Activated naive CD4-positive, alpha-beta T cell treated with anti-CD3 and anti-CD28 coated beads, Interleukin-2, amount 10 ng/mL, durations not matched to agents 7 days and 5 days (primary cell): ENCODE results near the gene TRPV4.

Experiments
- CTCF ChIA-PET: fragments of 350-600 bp; sonication (Branson Sonifier 250); formaldehyde crosslinking; loops from one replicate; lab custom pipeline; 2021; ENCODE audit warnings: antibody characterized with exemption; lab: Charles Lee
- DNase-seq: peaks from one replicate; pipeline ENCODE4 v3.0.0-alpha.2; 2020
- H3K27ac Mint-ChIP-seq: one replicate; pipeline ENCODE4 v1.8.0; 2021; ENCODE audit warnings: mild to moderate bottlenecking, moderate library complexity, mixed read lengths
- H3K27me3 Mint-ChIP-seq: one replicate; pipeline ENCODE4 v1.8.0; 2021; ENCODE audit warnings: mild to moderate bottlenecking, mixed read lengths
- H3K36me3 Mint-ChIP-seq: one replicate; pipeline ENCODE4 v1.8.0; 2021; ENCODE audit warnings: mixed read lengths
- H3K4me1 Mint-ChIP-seq: one replicate; pipeline ENCODE4 v1.8.0; 2021; ENCODE audit warnings: mixed read lengths
- H3K4me3 Mint-ChIP-seq: one replicate; pipeline ENCODE4 v1.8.0; 2021; ENCODE audit warnings: mild to moderate bottlenecking, moderate library complexity, mixed read lengths
- H3K9me3 Mint-ChIP-seq: one replicate; pipeline ENCODE4 v1.8.0; 2021; ENCODE audit warnings: mixed read lengths

The TRPV4 gene

GRCh38 chr12:109768901-109769670, 64.1 kb downstream of the TRPV4 start:
- no peaks in the 10 kb centered on the region for H3K36me3 Mint-ChIP-seq
- H3K27ac Mint-ChIP-seq: no peak overlapping the region
- no peak overlapping the region for H3K4me3 Mint-ChIP-seq
- CTCF ChIA-PET: no interaction called here
- H3K4me1 Mint-ChIP-seq: peaks cover 5% of the 10 kb centered on the region
- peak; percentile 8 for DNase-seq
- peaks cover 13% of the 10 kb centered on the region for H3K27me3 Mint-ChIP-seq
- H3K9me3 Mint-ChIP-seq: no peaks in the 10 kb centered on the region

GRCh38 chr12:109767991-109768900, 65.0 kb downstream of the TRPV4 start:
- Mint-ChIP-seq H3K27me3 (peaks cover 5% of the 10 kb centered on the region), H3K36me3 (no peaks in the 10 kb centered on the region), H3K4me3 (no peak overlapping the region), H3K9me3 (peaks cover 4% of the 10 kb centered on the region), H3K27ac (no peak overlapping the region), H3K4me1 (peaks cover 4% of the 10 kb centered on the region)
- peak; percentile 6 for DNase-seq
- CTCF ChIA-PET: no interaction called here

GRCh38 chr12:109767456-109767855, 65.7 kb downstream of the TRPV4 start:
- CTCF ChIA-PET: no interaction called here
- no peaks in the 10 kb centered on the region for H3K36me3 Mint-ChIP-seq
- DNase-seq: peak; percentile 4

GRCh38 chr12:109766251-109766778, 66.9 kb downstream of the TRPV4 start:
- CTCF ChIA-PET: no interaction called here
- H3K9me3 Mint-ChIP-seq: peaks cover 6% of the 10 kb centered on the region
- no peak overlapping the region for H3K27ac Mint-ChIP-seq
- H3K4me1 Mint-ChIP-seq: peaks cover 8% of the 10 kb centered on the region
- H3K27me3 Mint-ChIP-seq: peaks cover 3% of the 10 kb centered on the region
- no peak overlapping the region for H3K4me3 Mint-ChIP-seq
- H3K36me3 Mint-ChIP-seq: no peaks in the 10 kb centered on the region
- peak; percentile 12 for DNase-seq

More at GRCh38 chr12:109767456-109767855, 65.7 kb downstream of the TRPV4 start:
- peaks cover 6% of the 10 kb centered on the region for H3K9me3 Mint-ChIP-seq
- H3K27me3 Mint-ChIP-seq: peaks cover 3% of the 10 kb centered on the region
- H3K4me3 Mint-ChIP-seq: no peak overlapping the region
- H3K4me1 Mint-ChIP-seq: peaks cover 7% of the 10 kb centered on the region
- H3K27ac Mint-ChIP-seq: no peak overlapping the region

GRCh38 chr12:109765446-109765810, 67.8 kb downstream of the TRPV4 start:
- CTCF ChIA-PET: no interaction called here
- peak; percentile 14 for DNase-seq
- H3K36me3 Mint-ChIP-seq: no peaks in the 10 kb centered on the region
- no peaks in the 10 kb centered on the region for H3K27me3 Mint-ChIP-seq
- H3K4me3 Mint-ChIP-seq: no peak overlapping the region
- peaks cover 6% of the 10 kb centered on the region for H3K9me3 Mint-ChIP-seq
- no peak overlapping the region for H3K27ac Mint-ChIP-seq
- peaks cover 8% of the 10 kb centered on the region for H3K4me1 Mint-ChIP-seq

GRCh38 chr12:109764776-109765445, 68.3 kb downstream of the TRPV4 start:
- peaks cover 6% of the 10 kb centered on the region for H3K9me3 Mint-ChIP-seq
- H3K27ac Mint-ChIP-seq: no peak overlapping the region
- DNase-seq: peak; percentile 8
- H3K4me3 Mint-ChIP-seq: no peak overlapping the region
- H3K4me1 Mint-ChIP-seq: peaks cover 8% of the 10 kb centered on the region
- no peaks in the 10 kb centered on the region for H3K36me3 Mint-ChIP-seq
- H3K27me3 Mint-ChIP-seq: no peaks in the 10 kb centered on the region
- CTCF ChIA-PET: no interaction called here

GRCh38 chr12:109764123-109764522, 69.1 kb downstream of the TRPV4 start:
- no peak overlapping the region for H3K27ac Mint-ChIP-seq
- DNase-seq: peak; percentile 3
- H3K36me3 Mint-ChIP-seq: no peaks in the 10 kb centered on the region
- CTCF ChIA-PET: no interaction called here
- H3K4me1 Mint-ChIP-seq: peaks cover 8% of the 10 kb centered on the region
- no peak overlapping the region for H3K4me3 Mint-ChIP-seq
- H3K27me3 Mint-ChIP-seq: no peaks in the 10 kb centered on the region
- peaks cover 6% of the 10 kb centered on the region for H3K9me3 Mint-ChIP-seq

GRCh38 chr12:109763201-109763841, 69.9 kb downstream of the TRPV4 start:
- no peaks in the 10 kb centered on the region for H3K27me3 Mint-ChIP-seq
- H3K4me1 Mint-ChIP-seq: peaks cover 8% of the 10 kb centered on the region
- H3K4me3 Mint-ChIP-seq: no peak overlapping the region
- CTCF ChIA-PET: interaction anchor here (0.9 to 1.7 kb wide), 3 partner anchors 10 to 330 kb away, joined by 3 to 5 read pairs (median 4); no protein-coding TSS in a partner anchor
- DNase-seq: peak; percentile 35
- no peaks in the 10 kb centered on the region for H3K36me3 Mint-ChIP-seq
- H3K9me3 Mint-ChIP-seq: peaks cover 6% of the 10 kb centered on the region
- no peak overlapping the region for H3K27ac Mint-ChIP-seq

- CTCF ChIA-PET: interaction anchor here (0.6 to 1.7 kb wide), 4 partner anchors 10 to 330 kb away, joined by 3 to 5 read pairs (median 4); no protein-coding TSS in a partner anchor
- no peak overlapping the region for H3K4me3 Mint-ChIP-seq
- H3K9me3 Mint-ChIP-seq: peaks cover 6% of the 10 kb centered on the region
- no peak overlapping the region for H3K27ac Mint-ChIP-seq
- H3K27me3 Mint-ChIP-seq: no peaks in the 10 kb centered on the region
- H3K4me1 Mint-ChIP-seq: peaks cover 8% of the 10 kb centered on the region
- DNase-seq: no peak
- H3K36me3 Mint-ChIP-seq: no peaks in the 10 kb centered on the region
These were observed 70.5 kb downstream of the TRPV4 start for GRCh38 chr12:109762673-109763191.

- H3K27me3 Mint-ChIP-seq: no peaks in the 10 kb centered on the region
- no peak overlapping the region for H3K4me3 Mint-ChIP-seq
- peaks cover 8% of the 10 kb centered on the region for H3K4me1 Mint-ChIP-seq
- no peak overlapping the region for H3K27ac Mint-ChIP-seq
- no peaks in the 10 kb centered on the region for H3K36me3 Mint-ChIP-seq
- peak; percentile 10 for DNase-seq
- CTCF ChIA-PET: interaction anchor here (0.6 to 1.7 kb wide), 3 partner anchors 11 to 167 kb away, joined by 3 to 5 read pairs (median 4); no protein-coding TSS in a partner anchor
- peaks cover 6% of the 10 kb centered on the region for H3K9me3 Mint-ChIP-seq
These were observed 71.0 kb downstream of the TRPV4 start for GRCh38 chr12:109762071-109762672.

- no peaks in the 10 kb centered on the region for H3K36me3 Mint-ChIP-seq
- no peak overlapping the region for H3K27ac Mint-ChIP-seq
- no peak overlapping the region for H3K4me3 Mint-ChIP-seq
- DNase-seq: peak; percentile 14
- H3K9me3 Mint-ChIP-seq: peaks cover 13% of the 10 kb centered on the region
- peaks cover 8% of the 10 kb centered on the region for H3K4me1 Mint-ChIP-seq
- no peaks in the 10 kb centered on the region for H3K27me3 Mint-ChIP-seq
- CTCF ChIA-PET: interaction anchor here (1.7 kb wide), 1 partner anchor 12 kb away, joined by 4 read pairs; no protein-coding TSS in a partner anchor
These were observed 72.0 kb downstream of the TRPV4 start for GRCh38 chr12:109760930-109761921.
